Activated CD4-positive, alpha-beta T cell treated with anti-CD3 and anti-CD28 coated beads, Interleukin-2, amount 10 ng/mL, durations not matched to agents 7 days and 5 days (primary cell): ENCODE results near the gene DNASE1L2. TPM values are rescaled to one million over a fixed set of nuclear protein-coding genes. Genes with fewer than 3 reads are reported as not detected.

Experiments used
- CTCF ChIA-PET: fragments of 350-600 bp; sonication (Branson Sonifier 250); formaldehyde crosslinking; loops from one replicate; lab custom pipeline; 2021; ENCODE audit warnings: antibody characterized with exemption; lab: Charles Lee
- POLR2A ChIA-PET: fragments of 350-600 bp; sonication (Branson Sonifier 250); formaldehyde crosslinking; loops from one replicate; lab custom pipeline; 2021; ENCODE audit warnings: antibody characterized with exemption; lab: Charles Lee
- DNase-seq: peaks from one replicate; pipeline ENCODE4 v3.0.0-alpha.2; 2020
- H3K27ac Mint-ChIP-seq: one replicate; pipeline ENCODE4 v1.8.0; 2021; ENCODE audit warnings: mild to moderate bottlenecking, moderate library complexity, mixed read lengths
- H3K27me3 Mint-ChIP-seq: one replicate; pipeline ENCODE4 v1.8.0; 2021; ENCODE audit warnings: mixed read lengths
- H3K36me3 Mint-ChIP-seq: one replicate; pipeline ENCODE4 v1.8.0; 2021; ENCODE audit warnings: low read depth, mixed read lengths
- H3K4me1 Mint-ChIP-seq: one replicate; pipeline ENCODE4 v1.8.0; 2021; ENCODE audit warnings: mixed read lengths
- H3K4me3 Mint-ChIP-seq: one replicate; pipeline ENCODE4 v1.8.0; 2021; ENCODE audit warnings: mild to moderate bottlenecking, moderate library complexity, mixed read lengths
- H3K9me3 Mint-ChIP-seq: one replicate; pipeline ENCODE4 v1.8.0; 2021; ENCODE audit warnings: mixed read lengths
- total RNA-seq, 2 experiments: library from RNA; stranded (reverse); gene quantifications; one replicate each; pipeline ENCODE4 v1.2.3, GENCODE V29; 2021

DNASE1L2 gene
- total RNA-seq, 2 experiments from 2014 or later: 2.0 to 3.4 TPM

- ChIA-PET CTCF (interaction anchor here (1.2 kb wide), 1 partner anchor 7 kb away, joined by 3 read pairs; no protein-coding TSS in a partner anchor), POLR2A (no interaction called here)
- DNase-seq: no peak
- Mint-ChIP-seq H3K36me3 (peaks cover 10% of the 10 kb centered on the region), H3K4me3 (no peak overlapping the region), H3K27me3 (no peaks in the 10 kb centered on the region), H3K27ac (no peak overlapping the region), H3K4me1 (peaks cover 3% of the 10 kb centered on the region), H3K9me3 (no peaks in the 10 kb centered on the region)
These were observed 5.0 kb upstream of the DNASE1L2 start for GRCh38 chr16:2231016-2231931.

- no peaks in the 10 kb centered on the region for H3K4me1 Mint-ChIP-seq
- CTCF ChIA-PET: no interaction called here
- no peak for DNase-seq
- H3K27ac Mint-ChIP-seq: no peak overlapping the region
- H3K27me3 Mint-ChIP-seq: no peaks in the 10 kb centered on the region
- POLR2A ChIA-PET: no interaction called here
- H3K36me3 Mint-ChIP-seq: peaks cover 10% of the 10 kb centered on the region
- no peak overlapping the region for H3K4me3 Mint-ChIP-seq
- H3K9me3 Mint-ChIP-seq: no peaks in the 10 kb centered on the region
These were observed 3.9 kb upstream of the DNASE1L2 start for GRCh38 chr16:2232094-2232990.

DNA sequence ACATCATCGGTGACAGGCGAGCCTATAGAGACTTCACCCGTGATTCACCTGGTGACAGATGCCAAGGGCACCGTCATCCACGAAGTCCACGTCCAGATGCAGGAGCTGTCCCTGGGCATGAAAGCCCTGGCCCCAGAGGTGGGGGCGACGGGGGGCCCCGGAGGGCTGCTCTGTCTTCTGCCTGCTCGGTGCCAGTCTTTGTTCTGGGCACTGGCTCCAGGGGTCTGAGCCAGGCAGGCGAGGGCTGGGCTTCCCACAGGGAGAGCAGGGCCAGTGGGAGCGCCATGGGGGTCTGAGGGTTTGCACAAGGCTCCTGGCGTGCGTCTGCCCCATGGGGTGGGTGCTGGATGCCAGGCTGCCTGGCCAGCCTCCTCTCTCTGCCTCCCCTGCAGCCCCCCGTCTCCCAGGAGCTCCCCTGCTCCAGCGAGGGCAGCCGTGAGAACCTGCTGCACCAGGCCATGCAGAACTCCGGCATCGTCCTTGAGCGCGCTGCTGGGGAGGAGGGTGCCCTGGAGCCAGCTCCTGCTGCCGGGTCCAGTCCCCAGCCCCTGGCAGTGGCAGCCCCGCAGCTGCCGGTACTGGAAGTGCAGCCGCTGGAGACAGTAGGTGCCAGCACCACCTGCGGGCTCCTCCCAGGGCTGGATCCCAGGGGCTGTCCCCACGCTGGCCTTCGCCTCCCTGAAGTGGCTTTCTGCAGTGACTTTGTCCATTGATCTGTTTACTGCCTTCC is 3.0 kb upstream of the DNASE1L2 start:
- ChIA-PET POLR2A (no interaction called here), CTCF (no interaction called here)
- H3K4me3 Mint-ChIP-seq: no peak overlapping the region
- H3K9me3 Mint-ChIP-seq: no peaks in the 10 kb centered on the region
- peaks cover 10% of the 10 kb centered on the region for H3K36me3 Mint-ChIP-seq
- H3K27ac Mint-ChIP-seq: no peak overlapping the region
- DNase-seq: no peak
- H3K4me1 Mint-ChIP-seq: no peaks in the 10 kb centered on the region
- no peaks in the 10 kb centered on the region for H3K27me3 Mint-ChIP-seq

DNA sequence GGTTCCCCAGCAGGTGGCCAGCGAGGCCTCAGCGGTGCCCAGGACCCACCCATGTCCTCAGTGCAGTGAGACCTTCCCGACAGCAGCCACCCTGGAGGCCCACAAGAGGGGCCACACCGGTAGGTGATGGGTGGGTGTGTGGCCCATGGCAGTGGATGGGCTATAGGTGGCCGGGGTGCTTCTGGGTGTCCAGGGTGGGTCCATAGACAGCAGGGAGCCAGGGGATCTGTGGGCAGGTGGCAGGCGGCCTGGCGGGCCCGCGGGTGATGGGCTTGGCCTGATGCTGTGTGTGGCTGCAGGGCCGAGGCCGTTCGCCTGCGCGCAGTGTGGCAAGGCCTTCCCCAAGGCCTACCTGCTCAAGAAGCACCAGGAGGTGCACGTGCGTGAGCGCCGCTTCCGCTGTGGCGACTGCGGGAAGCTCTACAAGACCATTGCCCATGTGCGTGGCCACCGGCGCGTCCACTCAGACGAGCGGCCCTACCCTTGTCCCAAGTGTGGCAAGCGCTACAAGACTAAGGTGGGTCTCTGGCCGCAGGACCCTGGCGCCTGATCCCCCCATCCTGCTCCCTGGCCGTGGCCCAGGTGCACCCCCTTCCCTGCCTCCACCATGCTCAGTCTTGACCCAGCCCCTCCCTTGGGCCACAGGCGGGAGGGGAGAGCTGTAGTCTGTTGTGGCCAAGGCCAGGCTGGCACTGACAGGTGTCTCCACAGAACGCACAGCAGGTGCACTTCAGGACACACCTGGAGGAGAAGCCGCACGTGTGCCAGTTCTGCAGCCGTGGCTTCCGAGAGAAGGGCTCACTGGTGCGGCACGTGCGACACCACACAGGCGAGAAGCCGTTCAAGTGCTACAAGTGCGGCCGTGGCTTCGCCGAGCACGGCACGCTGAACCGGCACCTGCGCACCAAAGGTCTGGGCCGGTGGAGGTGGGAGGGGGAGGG is 2.1 kb upstream of the DNASE1L2 start:
- CTCF ChIA-PET: no interaction called here
- no peak overlapping the region for H3K4me3 Mint-ChIP-seq
- H3K27ac Mint-ChIP-seq: no peak overlapping the region

GRCh38 chr16:2234813-2235170 is 1.5 kb upstream of the DNASE1L2 start:
- POLR2A ChIA-PET: no interaction called here
- CTCF ChIA-PET: no interaction called here
- Mint-ChIP-seq H3K36me3 (peaks cover 11% of the 10 kb centered on the region), H3K4me1 (no peaks in the 10 kb centered on the region), H3K9me3 (no peaks in the 10 kb centered on the region), H3K27me3 (no peaks in the 10 kb centered on the region), H3K4me3 (no peak overlapping the region), H3K27ac (no peak overlapping the region)
- DNase-seq: no peak

More for the DNA sequence above, 2.1 kb upstream of the DNASE1L2 start:
- peaks cover 10% of the 10 kb centered on the region for H3K36me3 Mint-ChIP-seq
- DNase-seq: no peak
- POLR2A ChIA-PET: no interaction called here
- no peaks in the 10 kb centered on the region for H3K9me3 Mint-ChIP-seq
- H3K27me3 Mint-ChIP-seq: no peaks in the 10 kb centered on the region
- H3K4me1 Mint-ChIP-seq: no peaks in the 10 kb centered on the region

GRCh38 chr16:2235234-2235651 is 1.0 kb upstream of the DNASE1L2 start:
- ChIA-PET POLR2A (no interaction called here), CTCF (no interaction called here)
- no peak overlapping the region for H3K27ac Mint-ChIP-seq
- H3K36me3 Mint-ChIP-seq: peaks cover 7% of the 10 kb centered on the region
- H3K4me3 Mint-ChIP-seq: no peak overlapping the region
- no peaks in the 10 kb centered on the region for H3K4me1 Mint-ChIP-seq
- DNase-seq: no peak
- H3K9me3 Mint-ChIP-seq: no peaks in the 10 kb centered on the region
- no peaks in the 10 kb centered on the region for H3K27me3 Mint-ChIP-seq

GRCh38 chr16:2235695-2236336 is 428 bp upstream of the DNASE1L2 start:
- H3K36me3 Mint-ChIP-seq: peaks cover 7% of the 10 kb centered on the region
- H3K27ac Mint-ChIP-seq: no peak overlapping the region
- no peak for DNase-seq
- no peaks in the 10 kb centered on the region for H3K4me1 Mint-ChIP-seq
- no peaks in the 10 kb centered on the region for H3K27me3 Mint-ChIP-seq
- H3K9me3 Mint-ChIP-seq: no peaks in the 10 kb centered on the region
- CTCF ChIA-PET: interaction anchor here (1.0 to 1.5 kb wide), 2 partner anchors 16 to 19 kb away, joined by 3 to 5 read pairs; partner anchors contain the start of gene ECI1
- H3K4me3 Mint-ChIP-seq: no peak overlapping the region
- POLR2A ChIA-PET: no interaction called here

DNA sequence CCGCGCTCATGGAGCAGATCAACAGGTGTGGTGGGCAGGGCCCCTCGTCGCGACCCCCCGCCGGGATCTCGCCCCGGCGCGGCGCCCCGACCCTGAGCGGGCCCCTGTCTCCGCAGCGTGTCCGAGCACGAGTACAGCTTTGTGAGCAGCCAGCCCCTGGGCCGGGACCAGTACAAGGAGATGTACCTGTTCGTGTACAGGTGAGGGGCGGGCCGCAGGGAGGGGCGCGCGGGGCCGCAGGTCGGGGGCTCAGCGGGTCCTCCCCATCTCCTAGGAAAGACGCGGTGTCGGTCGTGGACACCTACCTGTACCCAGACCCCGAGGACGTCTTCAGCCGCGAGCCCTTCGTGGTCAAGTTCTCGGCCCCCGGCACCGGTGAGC is 848 bp downstream of the DNASE1L2 start:
- ChIA-PET POLR2A (no interaction called here), CTCF (interaction anchor here (1.5 kb wide), 1 partner anchor 15 kb away, joined by 5 read pairs; the partner anchor contains the start of gene ECI1)
- H3K4me3 Mint-ChIP-seq: no peak overlapping the region
- H3K27me3 Mint-ChIP-seq: no peaks in the 10 kb centered on the region
- no peaks in the 10 kb centered on the region for H3K9me3 Mint-ChIP-seq
- H3K27ac Mint-ChIP-seq: no peak overlapping the region
- no peak for DNase-seq
- H3K36me3 Mint-ChIP-seq: peaks cover 7% of the 10 kb centered on the region
- no peaks in the 10 kb centered on the region for H3K4me1 Mint-ChIP-seq

- H3K27ac Mint-ChIP-seq: no peak overlapping the region
- no peaks in the 10 kb centered on the region for H3K9me3 Mint-ChIP-seq
- H3K4me3 Mint-ChIP-seq: no peak overlapping the region
- peaks cover 11% of the 10 kb centered on the region for H3K36me3 Mint-ChIP-seq
- H3K4me1 Mint-ChIP-seq: peaks cover 3% of the 10 kb centered on the region
- H3K27me3 Mint-ChIP-seq: no peaks in the 10 kb centered on the region
- POLR2A ChIA-PET: no interaction called here
- CTCF ChIA-PET: no interaction called here
- DNase-seq: no peak
These were observed 1.4 kb downstream of the DNASE1L2 start for GRCh38 chr16:2237493-2238149.

DNA sequence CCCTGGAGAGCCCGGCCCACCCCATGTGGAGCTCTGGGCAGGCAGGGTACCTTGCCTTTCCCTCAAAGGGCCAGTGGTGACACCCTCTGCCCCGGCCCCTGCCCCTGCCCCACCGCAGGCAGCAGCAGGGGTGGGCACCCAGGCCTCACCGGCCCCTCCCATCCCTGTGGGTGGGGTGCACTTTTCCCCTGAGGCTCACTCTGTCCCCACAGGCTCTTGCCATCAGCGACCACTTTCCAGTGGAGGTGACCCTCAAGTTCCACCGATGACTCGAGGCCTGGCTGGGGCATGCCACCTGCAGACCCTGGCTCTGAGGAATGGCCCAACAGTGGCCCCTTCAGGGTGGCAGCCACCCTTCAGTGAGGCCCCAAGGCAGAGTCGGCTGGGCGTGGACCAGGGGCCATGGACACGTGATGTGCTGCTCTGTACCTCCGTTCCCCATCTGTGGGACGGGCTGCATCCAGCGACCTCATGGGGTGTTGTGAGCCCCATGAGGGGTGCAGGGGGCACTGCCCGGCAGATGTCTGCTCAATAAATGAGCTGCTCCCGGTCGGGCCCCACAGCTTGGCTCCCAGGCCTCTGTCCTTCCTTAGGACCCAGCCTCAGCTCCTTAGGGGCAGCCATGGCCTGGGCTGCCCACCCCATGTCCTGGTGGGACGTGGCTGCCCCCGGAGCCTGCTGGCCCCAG is 2.0 kb downstream of the DNASE1L2 start:
- Mint-ChIP-seq H3K27me3 (no peaks in the 10 kb centered on the region), H3K36me3 (peaks cover 11% of the 10 kb centered on the region), H3K4me3 (no peak overlapping the region), H3K27ac (no peak overlapping the region), H3K4me1 (peaks cover 3% of the 10 kb centered on the region), H3K9me3 (no peaks in the 10 kb centered on the region)
- POLR2A ChIA-PET: no interaction called here
- CTCF ChIA-PET: interaction anchor here (1.2 to 1.3 kb wide), 2 partner anchors 8 to 13 kb away, joined by 3 to 5 read pairs; partner anchors contain the start of gene ECI1
- no peak for DNase-seq
